PC-3 (cell line): ENCODE results near the gene QARS1. TPM values are rescaled to one million over a fixed set of nuclear protein-coding genes. Genes with fewer than 3 reads are reported as not detected.

Experiments
- ATAC-seq: fragments of 200-7000 bp; cut with Tn5 transposase; 2 replicates; pipeline ENCODE4 v1.9.1; 2020; ENCODE audit warnings: mild to moderate bottlenecking, moderate library complexity
- BruUV-seq: library from RNA; stranded (reverse); fragments of 400-500 nt; replicated peaks from 2 replicates; lab custom pipeline; 2021; lab: Mats Ljungman, UMichigan
- CTCF ChIA-PET: fragments of 300-600 bp; sonication (Branson Sonifier 250); formaldehyde crosslinking; loops from one replicate; lab custom pipeline; 2022; ENCODE audit warnings: antibody characterized with exemption; lab: Charles Lee
- POLR2A ChIA-PET: fragments of 300-600 bp; sonication (Branson Sonifier 250); formaldehyde crosslinking; loops from one replicate; lab custom pipeline; 2022; ENCODE audit warnings: antibody characterized with exemption; ENCODE audit not compliant: unreplicated experiment; lab: Charles Lee
- DNase-seq: peaks from one replicate; pipeline ENCODE4 v3.0.0-alpha.2; 2015
- H2AFZ ChIP-seq: fragments of 300-600 bp; sonication (generic); 2 replicates; pipeline ENCODE4 v1.6.0; 2016; ENCODE audit warnings: antibody characterized with exemption, low read length
- H3F3A ChIP-seq: fragments of 300-600 bp; sonication (generic); one replicate; pipeline ENCODE4 v1.6.0; 2017; ENCODE audit warnings: antibody characterized with exemption, low read length, control low read depth, mild to moderate bottlenecking; ENCODE audit not compliant: unreplicated experiment
- H3K27ac ChIP-seq: fragments of 300-600 bp; sonication (generic); 2 replicates; pipeline ENCODE4 v1.5.1; 2016; ENCODE audit warnings: mild to moderate bottlenecking, low read length
- H3K27me3 ChIP-seq: fragments of 300-600 bp; sonication (generic); 2 replicates; pipeline ENCODE4 v1.6.1; 2016; ENCODE audit warnings: low read length, mixed read lengths
- H3K36me3 ChIP-seq: fragments of 300-600 bp; sonication (generic); 2 replicates; pipeline ENCODE4 v1.6.1; 2016; ENCODE audit warnings: low read depth, mixed run types, low read length, mixed read lengths
- H3K4me1 ChIP-seq: fragments of 300-600 bp; sonication (generic); 2 replicates; pipeline ENCODE4 v1.5.1; 2016; ENCODE audit warnings: low read length; ENCODE audit not compliant: insufficient read depth
- H3K4me2 ChIP-seq: fragments of 300-600 bp; sonication (generic); 2 replicates; pipeline ENCODE4 v1.6.0; 2016; ENCODE audit warnings: low read length
- H3K4me3 ChIP-seq: fragments of 300-600 bp; sonication (generic); 2 replicates; pipeline ENCODE4 v1.5.1; 2016; ENCODE audit warnings: mild to moderate bottlenecking, low read length, mixed read lengths
- H3K79me2 ChIP-seq: fragments of 300-600 bp; sonication (generic); 2 replicates; pipeline ENCODE4 v1.6.1; 2017; ENCODE audit warnings: low read length, mixed read lengths
- H3K9ac ChIP-seq: fragments of 300-600 bp; sonication (generic); 2 replicates; pipeline ENCODE4 v1.6.0; 2016; ENCODE audit warnings: mild to moderate bottlenecking, low read length
- H3K9me2 ChIP-seq: fragments of 300-600 bp; sonication (generic); replicated peaks from 2 replicates; pipeline ENCODE4 v1.6.1; 2016; ENCODE audit warnings: mixed run types, low read length, mixed read lengths
- H3K9me3 ChIP-seq: fragments of 300-600 bp; sonication (generic); 2 replicates; pipeline ENCODE4 v1.6.1; 2016; ENCODE audit warnings: low read length, mixed read lengths
- H4K20me1 ChIP-seq: fragments of 300-600 bp; sonication (generic); 2 replicates; pipeline ENCODE4 v1.6.1; 2016; ENCODE audit warnings: low read length, mixed read lengths
- CTCF ChIP-seq: fragments of 300-600 bp; sonication (generic); conservative IDR thresholded peaks from 2 replicates; pipeline ENCODE4 v1.5.1; 2017; ENCODE audit warnings: antibody characterized with exemption, low read depth, mild to moderate bottlenecking, low read length
- EZH2 ChIP-seq: fragments of 300-600 bp; sonication (generic); IDR thresholded peaks from one replicate; pipeline ENCODE4 v1.6.1; 2017; ENCODE audit warnings: antibody characterized with exemption, mild to moderate bottlenecking, low read length; ENCODE audit not compliant: unreplicated experiment
- EZH2phosphoT487 ChIP-seq: fragments of 300-600 bp; sonication (generic); IDR thresholded peaks from 2 replicates; pipeline ENCODE4 v1.6.1; 2018; ENCODE audit warnings: mild to moderate bottlenecking, antibody characterized with exemption, low read length, borderline replicate concordance
- intact Hi-C: fragments of 100-400 bp; cut with micrococcal nuclease; formaldehyde crosslinking; loops from 2 replicates; pipeline ENCODE4 v1.9.0; 2023
- total RNA-seq: library from RNA; depleted of rRNA; stranded (reverse); fragments of >200 nt; gene quantifications from 2 replicates; pipeline ENCODE4 v1.2.3, GENCODE V29; 2014

The QARS1 gene
- total RNA-seq, 1 experiment from 2014 or later, result 316 TPM

DNA sequence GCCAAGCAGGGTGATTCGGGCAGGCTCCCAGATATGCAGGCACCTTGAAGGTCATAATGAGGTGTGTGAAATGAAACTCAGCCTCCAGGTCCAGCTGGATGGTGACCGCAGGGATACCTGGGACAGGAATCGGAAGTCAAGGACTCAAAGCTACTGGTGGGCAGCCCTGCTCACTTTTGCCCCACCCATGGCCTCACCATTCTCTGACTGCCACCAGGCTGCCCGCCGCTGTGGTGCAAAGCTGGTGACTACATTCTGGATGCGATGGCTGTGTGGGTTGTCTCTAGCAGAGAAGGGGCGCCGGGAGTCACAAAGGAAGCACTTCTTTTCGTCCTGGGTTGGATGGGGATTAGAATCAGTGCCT lies 27.5 kb upstream of the QARS1 start:
- DNase-seq (no peak), ATAC-seq (no peak)
- H3F3A ChIP-seq, result no peaks in the 10 kb centered on the region
- CTCF ChIA-PET, result interaction anchor here (0.9 kb wide), 1 partner anchor 38 kb away, joined by 4 read pairs; the partner anchor contains the start of gene QRICH1
- no peaks in the 10 kb centered on the region for H3K27me3 ChIP-seq
- H3K79me2 ChIP-seq, result peaks cover 25% of the 10 kb centered on the region
- no peaks in the 10 kb centered on the region for H3K9me2 ChIP-seq
- peak overlapping the region; percentile 91 for H3K4me3 ChIP-seq
- TF ChIP-seq CTCF, result no peak
- no peak for TF ChIP-seq EZH2phosphoT487
- TF ChIP-seq EZH2, result no peak
- peak overlapping the region; percentile 89 for H3K9ac ChIP-seq
- H3K9me3 ChIP-seq, result no peaks in the 10 kb centered on the region
- H3K27ac ChIP-seq, result peak overlapping the region; percentile 93
- no peaks in the 10 kb centered on the region for H4K20me1 ChIP-seq
- H2AFZ ChIP-seq, result peak overlapping the region; percentile 94
- BruUV-seq, result no TSS peak
- H3K36me3 ChIP-seq, result peaks cover 5% of the 10 kb centered on the region; the same call in 1 of the 2 replicates
- intact Hi-C loops, result loop anchor here (5.0 kb wide), 1 partner anchor 280 kb away; the partner anchor contains the start of genes RHOA and TCTA
- H3K4me1 ChIP-seq, result peaks cover 12% of the 10 kb centered on the region
- peak overlapping the region; percentile 99 for H3K4me2 ChIP-seq
- POLR2A ChIA-PET, result interaction anchor here (0.6 to 0.9 kb wide), 2 partner anchors 11 to 38 kb away, joined by 3 read pairs; no protein-coding TSS in a partner anchor

- Histone ChIP-seq H3K79me2 (peaks cover 25% of the 10 kb centered on the region), H3K27me3 (no peaks in the 10 kb centered on the region), H3K4me1 (peaks cover 12% of the 10 kb centered on the region), H3K27ac (peak overlapping the region; percentile 93), H4K20me1 (no peaks in the 10 kb centered on the region), H3K4me3 (peak overlapping the region; percentile 91), H2AFZ (no peak overlapping the region), H3K36me3 (peaks cover 5% of the 10 kb centered on the region; the same call in 1 of the 2 replicates), H3K9me3 (no peaks in the 10 kb centered on the region), H3K9me2 (no peaks in the 10 kb centered on the region), H3F3A (no peaks in the 10 kb centered on the region), H3K4me2 (peak overlapping the region; percentile 99), H3K9ac (peak overlapping the region; percentile 89)
- intact Hi-C loops, result loop anchor here (5.0 kb wide), 1 partner anchor 281 kb away; the partner anchor contains the start of genes RHOA and TCTA
- no peak for ATAC-seq
- POLR2A ChIA-PET, result no interaction called here
- no peak for DNase-seq
- CTCF ChIA-PET, result no interaction called here
- no TSS peak for BruUV-seq
- no peak for TF ChIP-seq EZH2phosphoT487
- TF ChIP-seq CTCF, result no peak
- no peak for TF ChIP-seq EZH2
Measured at GRCh38 chr3:49131576-49131975, 27.0 kb upstream of the QARS1 start.

- BruUV-seq, result no TSS peak
- no peak overlapping the region for H3K27ac ChIP-seq
- no peak overlapping the region for H3K4me2 ChIP-seq
- no peak for DNase-seq
- H3F3A ChIP-seq, result no peaks in the 10 kb centered on the region
- peaks cover 5% of the 10 kb centered on the region; the same call in 1 of the 2 replicates for H3K36me3 ChIP-seq
- H2AFZ ChIP-seq, result no peak overlapping the region
- peaks cover 25% of the 10 kb centered on the region for H3K79me2 ChIP-seq
- intact Hi-C loops, result loop anchor here (5.0 kb wide), 1 partner anchor 281 kb away; the partner anchor contains the start of genes RHOA and TCTA
- ATAC-seq, result no peak
- no peaks in the 10 kb centered on the region for H4K20me1 ChIP-seq
- no peak overlapping the region for H3K4me3 ChIP-seq
- H3K9ac ChIP-seq, result no peak overlapping the region
- H3K27me3 ChIP-seq, result no peaks in the 10 kb centered on the region
- TF ChIP-seq EZH2, result no peak
- TF ChIP-seq EZH2phosphoT487, result no peak
- TF ChIP-seq CTCF, result no peak
- H3K9me2 ChIP-seq, result no peaks in the 10 kb centered on the region
- CTCF ChIA-PET, result no interaction called here
- H3K9me3 ChIP-seq, result no peaks in the 10 kb centered on the region
- peaks cover 12% of the 10 kb centered on the region for H3K4me1 ChIP-seq
- POLR2A ChIA-PET, result no interaction called here
Measured at GRCh38 chr3:49131040-49131439, 26.5 kb upstream of the QARS1 start.
